CD4-positive, alpha-beta T cell treated with Interleukin-21 for 1 hour (primary cell): ENCODE data around the gene MED12L.
"Not testable (repeated sequence)": the region's sequence is repeated elsewhere in the genome, so short reads cannot be mapped to it uniquely, and the experiment has no call there.

ENCODE experiments used
- DNase-seq: peaks from one replicate; pipeline ENCODE4 v3.0.0-alpha.2; 2020

MED12L gene

GRCh38 chr3:151387432-151387831 is 302.0 kb downstream of the MED12L start:
- no peak for DNase-seq

- DNase-seq, result no peak
Observed at GRCh38 chr3:151387842-151388241, 302.4 kb downstream of the MED12L start.

DNA sequence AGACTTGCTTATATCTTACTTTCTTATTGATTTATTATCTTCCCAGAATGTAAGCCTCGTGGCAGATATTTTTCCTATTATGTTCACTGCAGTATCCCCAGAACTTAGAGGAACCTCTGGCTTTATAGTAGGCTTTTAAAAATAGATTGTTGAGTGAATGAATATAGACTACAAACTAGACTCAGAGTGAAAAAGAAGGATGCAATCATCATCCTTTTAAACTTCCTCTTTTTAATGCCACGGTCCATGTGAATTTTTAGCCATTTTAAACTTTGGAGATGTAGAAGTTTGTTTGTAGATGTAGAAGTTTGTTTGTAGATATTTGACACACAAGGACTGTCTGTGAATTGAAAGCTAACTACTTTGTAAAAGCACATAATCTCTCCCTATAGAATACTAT is 306.3 kb downstream of the MED12L start:
- no peak for DNase-seq

GRCh38 chr3:151392191-151392590 is 306.7 kb downstream of the MED12L start:
- DNase-seq, result not testable (repeated sequence)

GRCh38 chr3:151393146-151393830 is 307.8 kb downstream of the MED12L start:
- DNase-seq, result no peak

DNA sequence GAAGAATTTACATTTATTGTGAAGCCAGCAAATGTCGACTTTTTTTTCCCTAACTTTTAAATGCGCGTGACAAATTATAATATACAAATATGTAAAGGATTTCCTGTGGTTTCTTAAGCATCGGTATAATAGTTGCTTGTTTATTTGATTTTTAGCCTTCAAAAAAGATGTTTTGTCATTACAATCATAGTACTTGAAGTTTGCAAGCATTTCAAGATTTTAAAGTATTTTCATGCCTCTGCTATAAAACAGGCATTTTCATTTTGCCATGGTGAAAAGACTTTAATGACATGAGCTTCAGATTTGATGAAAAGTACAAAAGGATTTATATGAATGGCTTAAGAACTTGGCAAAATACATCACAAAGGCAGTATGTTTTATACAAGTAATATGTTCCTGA is 308.5 kb downstream of the MED12L start:
- DNase-seq, result no peak

DNA sequence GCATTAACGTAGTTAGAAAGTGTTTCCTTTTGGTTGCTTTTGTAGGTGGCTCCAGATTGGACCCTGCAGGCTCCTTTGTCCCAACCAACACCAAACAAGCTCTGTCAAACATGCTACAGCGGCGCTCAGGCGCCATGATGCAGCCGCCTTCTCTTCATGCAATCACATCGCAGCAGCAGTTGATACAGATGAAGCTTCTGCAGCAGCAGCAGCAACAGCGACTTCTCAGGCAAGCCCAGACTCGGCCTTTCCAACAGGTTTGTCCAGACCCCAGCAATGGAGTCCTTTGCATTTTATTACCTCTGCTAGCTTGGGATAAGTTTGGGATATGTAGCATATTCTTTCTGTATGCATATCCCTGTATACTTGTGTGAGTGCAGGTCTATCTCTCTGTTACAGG is 309.1 kb downstream of the MED12L start:
- DNase-seq, result no peak

DNA sequence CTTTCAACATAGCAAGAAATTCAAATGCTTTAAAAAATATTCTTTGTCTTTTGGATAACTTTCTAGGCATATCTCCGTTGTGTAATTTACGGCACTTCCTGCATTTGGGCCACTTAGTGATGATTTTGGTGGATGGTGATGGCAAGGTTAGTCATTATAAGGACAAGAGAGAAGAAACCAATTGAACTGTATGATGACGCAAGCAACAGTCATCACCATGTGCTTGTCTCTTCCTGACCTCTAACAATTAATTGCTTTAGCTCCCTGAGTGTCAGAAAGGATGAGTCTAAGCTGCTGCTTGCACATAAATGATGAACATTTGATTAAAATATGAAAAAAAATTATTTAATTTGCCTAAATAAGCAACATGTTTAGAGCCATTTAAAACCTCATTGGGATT is 310.3 kb downstream of the MED12L start:
- DNase-seq, result no peak

- DNase-seq, result no peak
Observed at GRCh38 chr3:151398895-151399294, 313.4 kb downstream of the MED12L start.

GRCh38 chr3:151400341-151400740 is 314.9 kb downstream of the MED12L start:
- no peak for DNase-seq

DNA sequence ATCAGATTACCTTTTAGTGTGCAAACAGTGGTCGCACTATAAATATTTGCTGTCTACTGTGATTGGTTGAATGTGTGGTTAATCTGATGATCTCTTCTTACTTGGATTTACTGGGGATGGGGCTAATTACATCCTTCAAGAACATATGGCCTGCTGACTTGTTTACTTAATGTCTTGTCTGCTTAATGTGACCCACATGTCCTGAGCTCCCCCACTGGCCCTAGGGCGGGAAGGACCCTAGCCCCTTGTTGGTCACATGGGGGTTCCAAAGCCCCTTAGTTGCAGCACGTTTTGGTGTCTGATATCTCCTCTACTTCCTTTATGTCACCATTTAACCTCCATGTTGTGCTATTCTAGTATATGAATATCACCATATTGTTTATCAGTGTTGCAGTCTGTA is 316.9 kb downstream of the MED12L start:
- no peak for DNase-seq

- DNase-seq, result no peak
Observed at GRCh38 chr3:151403246-151403645, 317.8 kb downstream of the MED12L start.

- DNase-seq, result no peak
Observed at GRCh38 chr3:151404316-151404715, 318.9 kb downstream of the MED12L start.

DNA sequence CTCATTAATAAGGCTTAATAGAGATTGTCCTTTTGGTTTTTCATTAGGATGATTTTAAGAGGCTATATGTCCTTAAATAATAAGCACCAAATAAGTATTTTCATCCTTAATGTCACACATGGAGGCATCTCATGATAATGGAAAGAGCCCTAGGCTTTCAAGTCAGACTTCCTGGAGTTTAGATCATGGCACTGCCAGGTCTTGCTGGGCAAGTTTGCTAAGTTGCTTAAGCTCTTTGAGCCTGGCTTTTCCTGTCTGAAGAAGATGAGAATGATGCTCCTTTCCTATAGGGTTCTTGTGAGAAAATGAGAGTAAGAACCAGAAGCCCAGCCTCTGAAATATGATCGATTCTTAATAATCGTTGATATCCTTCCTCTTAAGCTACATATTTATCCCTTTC is 322.5 kb downstream of the MED12L start:
- DNase-seq, result no peak

- no peak for DNase-seq
Observed at GRCh38 chr3:151410891-151411559, 325.6 kb downstream of the MED12L start.

- DNase-seq, result no peak
Observed at GRCh38 chr3:151412989-151413388, 327.5 kb downstream of the MED12L start.

GRCh38 chr3:151415289-151415688 is 329.8 kb downstream of the MED12L start:
- no peak for DNase-seq

- DNase-seq, result no peak
Observed at GRCh38 chr3:151419806-151420205, 334.3 kb downstream of the MED12L start.

- no peak for DNase-seq
Observed at GRCh38 chr3:151421938-151422337, 336.5 kb downstream of the MED12L start.

DNA sequence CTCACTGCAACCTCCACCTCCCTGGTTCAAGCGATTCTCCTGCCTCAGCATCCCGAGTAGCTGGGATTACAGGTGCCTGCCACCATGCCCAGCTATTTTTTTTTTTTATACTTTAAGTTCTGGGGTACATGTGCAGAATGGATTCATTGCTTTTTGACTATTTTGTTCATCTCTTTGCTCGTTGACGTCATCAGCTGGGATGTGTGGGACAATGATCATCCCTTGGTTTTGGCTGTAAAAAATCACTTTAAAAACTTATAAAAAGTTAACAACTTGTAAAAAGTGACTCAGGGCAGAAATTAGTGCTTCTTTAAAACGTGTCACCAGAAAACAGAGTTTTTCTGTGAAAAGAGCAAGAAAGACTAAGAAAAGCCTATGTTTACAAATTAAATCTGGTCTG is 337.6 kb downstream of the MED12L start:
- no peak for DNase-seq

GRCh38 chr3:151425627-151426340 is 340.3 kb downstream of the MED12L start:
- DNase-seq, result no peak

- no peak for DNase-seq
Observed at GRCh38 chr3:151426341-151426657, 340.8 kb downstream of the MED12L start.

- DNase-seq, result no peak
Observed at GRCh38 chr3:151428386-151428785, 342.9 kb downstream of the MED12L start.

GRCh38 chr3:151430821-151431484 is 345.5 kb downstream of the MED12L start:
- no peak for DNase-seq
